ENCODE results near the gene CEACAM20.
A peak's percentile ranks its signal among the peaks of the same experiment; 100 is the strongest.
"Not testable (repeated sequence)": the region's sequence is repeated elsewhere in the genome, so short reads cannot be mapped to it uniquely, and the experiment has no call there.

The CEACAM20 gene

DNA sequence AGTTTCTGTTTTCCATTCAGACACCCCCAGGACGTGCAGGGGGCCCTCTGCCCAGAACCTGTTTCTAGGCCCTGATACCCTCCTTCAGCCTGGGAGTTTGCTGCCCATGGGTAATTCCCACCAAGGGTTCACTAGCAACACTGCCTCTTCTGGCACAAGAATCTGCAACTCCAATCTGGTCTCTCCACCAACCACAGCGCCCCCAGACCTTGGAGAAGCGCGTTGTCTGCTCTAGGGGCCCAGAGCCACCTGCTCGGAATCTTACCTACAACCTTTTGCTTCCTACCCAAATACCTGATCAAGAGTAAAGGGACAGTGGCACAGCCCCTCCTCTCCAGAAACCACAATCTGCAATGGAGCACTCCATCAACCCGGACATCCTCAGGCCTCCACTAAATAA is 29.9 kb downstream of the CEACAM20 start:
- intact Hi-C loops (cut with DNase I) = no loop called here
- no peak for DNase-seq

DNA sequence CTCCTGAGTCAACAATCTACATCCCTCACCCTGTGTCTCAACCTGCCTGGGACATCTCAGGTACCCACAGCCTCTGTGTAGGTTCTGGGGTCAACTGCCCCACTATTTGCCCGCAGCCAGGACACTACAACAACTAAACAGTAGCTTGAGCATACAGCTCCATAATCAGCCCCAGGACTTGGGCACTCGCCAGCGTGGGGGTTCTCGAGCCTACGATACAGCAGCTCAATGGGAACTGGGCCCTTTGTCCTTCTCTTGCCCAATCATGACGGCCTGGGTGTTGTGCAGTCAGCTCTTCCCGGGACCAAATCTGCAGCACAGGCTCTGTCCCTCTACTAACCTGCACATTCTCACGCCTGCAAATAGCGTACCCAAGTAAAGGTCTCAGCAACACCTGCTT is 30.5 kb downstream of the CEACAM20 start:
- intact Hi-C loops (cut with DNase I) = no loop called here

DNA sequence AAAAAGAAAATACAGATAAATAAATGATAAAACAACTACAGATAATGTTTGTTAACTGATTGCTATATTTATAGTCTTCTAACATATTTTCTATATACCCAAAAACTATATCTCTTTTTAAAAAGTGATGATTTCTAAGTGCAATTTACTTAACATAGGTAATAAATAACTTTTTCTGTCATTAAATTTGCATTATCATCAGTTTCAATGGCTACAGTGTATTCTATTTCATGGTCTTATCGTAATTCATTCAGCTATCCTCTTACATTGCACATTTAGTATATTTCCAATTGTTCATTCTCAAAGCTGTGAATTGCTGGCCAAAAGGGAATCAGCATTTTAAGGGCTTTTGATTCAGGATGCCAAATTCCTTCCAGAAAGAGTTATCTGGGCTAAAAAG is 32.8 kb downstream of the CEACAM20 start:
- no peak for DNase-seq
- intact Hi-C loops (cut with DNase I) = no loop called here

More for the DNA sequence above, 30.5 kb downstream of the CEACAM20 start:
- DNase-seq = peak in 2 of 10 donors; percentile 16 to 78

DNA sequence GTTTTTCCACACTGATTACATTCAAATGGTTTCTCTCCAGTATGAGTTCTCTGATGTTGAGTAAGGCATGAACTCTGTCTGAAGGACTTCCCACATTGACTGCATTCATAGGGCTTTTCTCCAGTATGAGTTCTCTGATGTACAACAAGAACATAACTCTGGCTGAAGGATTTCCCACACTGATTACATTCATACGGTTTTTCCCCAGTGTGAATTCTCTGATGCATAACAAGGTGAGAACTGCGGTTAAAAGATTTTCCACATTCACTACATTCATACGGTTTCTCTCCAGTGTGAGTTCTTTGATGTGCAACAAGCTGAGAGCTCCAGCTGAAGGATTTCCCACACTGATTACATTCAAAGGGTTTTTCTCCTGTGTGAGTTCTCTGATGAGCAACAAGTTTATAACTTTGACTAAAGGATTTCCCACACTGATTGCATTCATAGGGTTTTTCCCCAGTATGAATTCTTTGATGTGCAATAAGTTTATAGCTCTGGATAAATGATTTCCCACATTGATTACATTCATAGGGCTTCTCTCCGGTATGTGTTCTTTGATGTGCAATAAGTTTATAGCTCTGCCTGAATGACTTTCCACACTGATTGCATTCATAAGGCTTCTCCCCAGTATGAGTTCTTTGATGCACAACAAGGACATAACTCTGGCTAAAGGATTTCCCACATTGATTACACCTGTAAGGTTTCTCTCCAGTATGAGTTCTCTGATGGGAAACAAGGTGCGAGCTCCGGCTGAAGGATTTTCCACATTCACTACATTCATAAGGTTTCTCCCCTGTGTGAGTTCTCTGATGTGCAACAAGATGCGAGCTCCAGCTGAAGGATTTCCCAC is 52.7 kb downstream of the CEACAM20 start:
- DNase-seq = no peak
- intact Hi-C loops (cut with DNase I) = no loop called here

DNA sequence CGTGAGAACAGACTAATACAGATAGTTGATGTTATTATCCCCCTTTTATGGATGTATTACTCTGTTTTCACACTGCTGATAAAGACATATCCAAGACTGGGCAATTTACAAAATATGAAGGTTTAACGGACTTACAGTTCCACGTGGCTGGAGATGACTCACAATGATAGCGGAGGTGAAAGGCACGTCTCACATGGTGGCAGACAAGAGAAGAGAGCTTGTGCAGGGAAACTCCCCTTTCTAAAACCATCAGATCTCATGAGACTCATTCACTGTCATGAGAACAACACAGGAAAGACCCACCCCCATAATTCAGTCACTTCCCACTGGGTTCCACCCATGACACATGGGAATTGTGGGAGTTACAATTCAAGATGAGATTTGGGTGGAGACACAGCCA is 60.7 kb downstream of the CEACAM20 start:
- DNase-seq; intact Hi-C loops (cut with DNase I): not testable (repeated sequence)

DNA sequence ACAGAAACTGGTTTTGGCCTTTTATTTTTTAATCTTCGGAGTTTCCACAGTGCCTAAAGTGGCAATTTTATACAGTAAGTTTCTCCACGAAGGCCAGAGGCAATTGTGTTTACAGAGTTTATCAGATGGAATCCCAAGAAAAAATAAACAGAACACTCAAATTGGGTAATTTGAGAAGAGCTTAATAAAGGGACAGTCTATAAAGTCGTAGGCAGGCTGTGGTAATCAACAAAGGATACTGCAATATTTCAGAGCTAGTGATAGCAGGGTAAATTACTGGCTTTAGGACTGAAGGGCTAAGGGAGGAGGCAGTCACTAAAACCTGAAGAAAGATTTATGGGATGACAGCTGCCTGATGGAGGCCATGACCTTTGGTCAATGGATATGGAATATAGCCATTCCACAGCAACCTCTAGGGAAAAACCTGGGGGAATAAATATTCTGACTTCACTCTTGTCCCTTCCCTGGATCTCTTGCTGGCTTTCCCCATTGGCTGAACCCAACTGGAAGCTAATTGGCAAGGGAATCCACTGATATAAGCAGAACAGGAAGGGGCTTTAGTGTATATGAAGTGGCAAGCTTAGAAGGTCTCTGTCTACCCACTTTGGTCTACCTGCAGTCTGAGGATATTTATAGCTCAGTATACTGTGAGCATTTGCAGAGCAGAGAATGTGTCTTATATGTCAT is 66.7 kb downstream of the CEACAM20 start:
- intact Hi-C loops (cut with DNase I); DNase-seq: not testable (repeated sequence)
